ENCODE data around the gene DNAH14.
"Not testable (repeated sequence)": the region's sequence is repeated elsewhere in the genome, so short reads cannot be mapped to it uniquely, and the experiment has no call there.

The DNAH14 gene

DNA sequence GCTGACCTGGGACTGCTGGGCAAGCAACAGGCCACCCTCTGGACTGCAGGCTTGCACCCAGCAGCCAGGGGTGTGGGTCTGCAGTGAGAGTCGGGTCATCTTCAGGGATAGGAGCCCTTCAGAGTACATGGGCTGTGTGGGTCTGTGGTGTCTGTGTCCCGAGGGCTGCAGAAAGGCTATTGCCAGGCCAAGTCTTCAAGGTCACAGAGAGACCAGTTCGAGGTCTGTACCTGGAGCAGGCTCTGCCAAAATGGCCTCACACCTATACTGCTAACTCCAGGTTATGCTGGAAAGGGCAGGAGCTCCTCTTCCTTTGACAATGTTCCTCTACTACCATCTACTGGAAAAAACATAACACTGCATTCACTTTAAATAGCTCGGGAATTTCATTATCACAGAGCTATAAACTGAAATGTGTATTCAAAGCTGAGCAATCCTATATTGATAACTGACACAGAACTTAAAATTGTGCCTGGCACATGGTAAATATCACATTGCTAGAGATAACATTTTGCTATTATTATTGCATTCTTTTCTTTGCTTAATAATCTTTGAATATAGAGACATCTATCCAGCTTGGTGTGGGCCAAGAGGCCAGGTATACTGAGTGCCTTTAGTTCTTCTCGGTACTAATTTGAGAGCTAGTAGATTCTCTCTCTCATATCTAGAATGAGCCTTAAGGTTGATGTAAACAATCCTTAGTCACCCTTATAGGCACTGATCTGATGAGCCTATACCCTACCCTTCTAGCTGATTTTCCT, 6.9 kb upstream of the DNAH14 start:
- peak; percentile 4 for DNase-seq

DNA sequence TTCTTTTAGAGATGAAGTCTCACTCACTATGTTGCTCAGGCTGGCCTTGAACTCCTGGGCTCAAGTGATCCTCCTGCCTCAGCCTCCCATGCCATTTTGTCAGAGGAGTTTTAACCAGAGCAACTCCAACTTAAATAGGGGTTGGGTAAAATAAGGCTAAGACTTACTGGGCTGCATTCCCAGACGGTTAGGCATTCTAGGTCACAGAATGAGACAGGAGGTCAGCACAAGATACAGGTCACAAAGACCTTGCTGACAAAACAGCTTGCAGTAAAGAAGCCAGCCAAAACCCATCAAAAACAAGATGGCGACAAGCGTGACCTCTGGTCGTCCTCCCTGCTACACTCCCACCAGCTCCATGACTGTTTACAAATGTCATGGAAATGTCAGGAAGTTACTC, 5.7 kb upstream of the DNAH14 start:
- no peak for DNase-seq

- not testable (repeated sequence) for DNase-seq
Measured at GRCh38 chr1:224927631-224928030, 1.8 kb upstream of the DNAH14 start.

GRCh38 chr1:224928906-224929305, 569 bp upstream of the DNAH14 start:
- DNase-seq, result no peak

GRCh38 chr1:224931605-224932004, 2.1 kb downstream of the DNAH14 start:
- no peak for DNase-seq

DNA sequence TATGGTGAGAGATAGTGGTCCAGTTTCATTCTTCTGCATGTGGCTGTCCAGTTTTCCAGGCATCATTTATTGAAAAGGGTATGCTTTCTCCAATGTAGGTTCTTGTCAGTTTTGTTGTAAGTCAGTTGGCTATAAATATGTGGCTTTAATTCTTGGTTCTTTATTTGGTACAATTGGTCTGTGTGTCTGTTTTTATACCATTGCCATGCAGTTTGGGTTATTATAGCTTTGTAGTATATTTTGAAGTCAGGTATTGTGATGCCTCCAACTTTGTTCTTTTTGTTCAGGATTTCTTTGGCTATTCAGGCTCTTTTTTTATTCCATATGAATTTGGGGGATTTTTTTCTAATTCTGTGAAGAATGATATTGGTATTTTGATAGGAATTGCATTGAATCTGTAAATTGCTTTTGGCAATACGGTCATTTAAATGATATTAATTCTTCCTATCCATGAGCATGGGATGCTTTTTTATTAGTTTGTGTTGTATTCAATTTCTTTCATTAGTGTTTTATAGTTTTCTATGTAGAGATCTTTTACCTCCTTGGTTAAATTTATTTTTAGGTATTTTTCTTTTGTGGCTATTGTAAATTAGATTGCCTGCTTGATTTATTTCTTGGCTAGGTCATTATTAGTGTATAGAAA, 3.3 kb downstream of the DNAH14 start:
- DNase-seq, result no peak

GRCh38 chr1:224933584-224933983, 4.1 kb downstream of the DNAH14 start:
- no peak for DNase-seq

- DNase-seq, result no peak
Measured at GRCh38 chr1:224938652-224939051, 9.2 kb downstream of the DNAH14 start.

- DNase-seq, result no peak
Measured at GRCh38 chr1:224939844-224940425, 10.5 kb downstream of the DNAH14 start.

GRCh38 chr1:224940735-224941134, 11.3 kb downstream of the DNAH14 start:
- not testable (repeated sequence) for DNase-seq

- DNase-seq, result not testable (repeated sequence)
Measured at GRCh38 chr1:224945651-224946348, 16.3 kb downstream of the DNAH14 start.

DNA sequence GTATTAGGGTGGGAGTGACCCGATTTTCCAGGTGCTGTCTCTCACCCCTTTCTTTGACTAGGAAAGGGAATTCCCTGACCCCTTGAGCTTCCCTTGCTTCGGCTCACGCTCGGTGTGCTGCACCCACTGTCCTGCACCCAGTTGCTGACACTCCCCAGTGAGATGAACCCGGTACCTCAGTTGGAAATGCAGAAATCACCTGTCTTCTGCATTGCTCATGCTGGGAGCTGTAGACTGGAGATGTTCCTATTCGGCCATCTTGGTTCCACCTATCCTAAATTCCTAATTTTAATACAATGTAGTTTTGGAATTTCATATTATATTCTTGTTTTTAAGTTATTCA, 16.8 kb downstream of the DNAH14 start:
- DNase-seq, result not testable (repeated sequence)

DNA sequence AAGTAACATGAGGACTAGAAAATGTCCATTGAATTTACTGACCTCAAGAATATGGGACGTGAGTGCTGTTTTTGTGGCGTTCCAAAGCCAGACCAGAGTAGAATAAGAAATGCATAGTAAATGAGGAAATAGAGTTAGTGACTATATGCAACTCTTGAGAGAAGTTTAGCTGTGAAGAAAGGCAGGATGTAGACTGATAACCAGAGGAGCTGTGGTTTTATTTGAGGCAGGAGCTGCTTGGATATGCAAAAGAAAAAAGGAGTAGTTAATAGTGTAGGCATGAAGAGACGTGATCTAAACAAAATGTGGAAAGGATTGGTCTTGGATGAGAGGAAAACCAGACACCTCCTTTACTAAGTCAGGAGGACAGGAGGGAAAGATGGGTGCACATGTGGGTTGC, 28.2 kb downstream of the DNAH14 start:
- no peak for DNase-seq

DNA sequence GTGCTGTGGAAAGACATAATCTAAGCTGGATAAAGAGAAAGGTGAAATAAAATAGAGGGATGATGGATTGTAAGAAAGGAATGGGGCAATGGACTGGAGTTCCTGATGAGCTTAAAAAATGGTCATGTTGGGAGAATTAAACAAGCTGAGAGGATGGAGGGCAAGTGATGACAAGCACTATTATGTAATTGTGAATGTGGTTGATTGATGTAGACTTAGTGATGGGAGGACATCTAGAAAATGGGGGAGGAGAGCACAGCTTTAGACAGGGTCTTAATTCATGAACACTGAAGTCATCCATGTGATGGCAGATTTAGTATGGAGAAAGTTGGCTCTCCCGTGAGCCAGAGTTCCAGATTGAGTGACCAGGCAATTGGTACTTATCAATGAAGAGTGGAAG, 29.0 kb downstream of the DNAH14 start:
- DNase-seq, result no peak

- no peak for DNase-seq
Measured at GRCh38 chr1:224959115-224959514, 29.6 kb downstream of the DNAH14 start.

DNA sequence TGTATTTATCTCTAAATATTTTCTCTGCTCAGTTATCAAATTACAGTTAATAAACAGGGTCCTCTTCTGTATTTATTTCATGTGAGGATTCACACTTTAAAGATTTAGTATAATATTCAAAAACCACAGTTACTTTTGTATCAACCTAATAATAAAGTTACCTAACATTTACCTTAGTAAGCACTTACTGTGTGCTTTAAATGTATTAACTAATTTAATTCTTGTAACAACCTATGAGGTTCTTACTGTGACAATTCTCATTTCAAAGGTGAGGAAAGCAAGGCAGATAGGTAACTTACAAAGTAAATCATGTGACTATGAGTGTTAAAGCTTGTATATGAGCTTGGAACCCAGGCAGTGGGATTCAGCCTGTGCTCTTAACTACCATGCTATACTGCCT, 30.2 kb downstream of the DNAH14 start:
- no peak for DNase-seq

DNA sequence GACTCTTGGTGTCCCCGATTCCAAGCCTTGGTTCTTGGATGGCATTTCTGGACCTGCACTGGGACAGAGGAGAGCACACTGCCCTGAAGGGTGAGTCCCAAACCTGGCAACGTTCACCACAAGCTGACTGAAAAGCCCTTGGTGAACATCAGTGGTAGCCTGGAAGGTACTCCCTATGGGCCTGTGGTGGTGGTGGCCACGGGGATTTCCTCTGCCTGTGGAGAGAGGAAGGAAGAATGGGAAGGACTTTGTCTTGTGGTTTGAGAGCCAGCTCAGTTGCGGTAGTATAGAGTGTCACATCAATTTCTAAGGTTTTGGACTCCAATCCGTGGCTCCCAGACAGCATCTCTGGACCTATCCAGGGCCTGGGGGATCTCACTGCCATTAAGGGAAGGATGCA, 50.7 kb downstream of the DNAH14 start:
- DNase-seq, result no peak

GRCh38 chr1:224981922-224982354, 52.5 kb downstream of the DNAH14 start:
- DNase-seq, result not testable (repeated sequence)

DNA sequence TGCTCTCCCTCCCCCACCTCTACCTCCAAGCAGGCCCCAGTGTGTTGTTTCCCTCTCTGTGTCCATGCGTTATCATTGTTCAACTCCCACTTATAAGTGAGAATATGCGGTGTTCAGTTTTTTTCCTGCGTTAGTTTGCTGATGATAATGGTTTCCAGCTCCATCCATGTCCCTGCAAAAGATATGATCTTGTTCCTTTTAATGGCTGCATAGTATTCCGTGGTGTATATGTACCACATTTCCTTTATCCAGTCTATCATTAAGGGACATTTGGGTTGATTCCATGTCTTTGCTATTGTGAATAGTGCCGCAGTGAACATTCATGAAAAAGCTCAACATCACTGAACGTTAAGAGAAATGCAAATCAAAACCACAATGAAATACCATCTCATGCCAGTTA, 58.6 kb downstream of the DNAH14 start:
- no peak for DNase-seq

GRCh38 chr1:224989615-224990014, 60.1 kb downstream of the DNAH14 start:
- DNase-seq, result no peak

- not testable (repeated sequence) for DNase-seq
Measured at GRCh38 chr1:224991550-224991949, 62.1 kb downstream of the DNAH14 start.

GRCh38 chr1:224995602-224996001, 66.1 kb downstream of the DNAH14 start:
- DNase-seq, result no peak

DNA sequence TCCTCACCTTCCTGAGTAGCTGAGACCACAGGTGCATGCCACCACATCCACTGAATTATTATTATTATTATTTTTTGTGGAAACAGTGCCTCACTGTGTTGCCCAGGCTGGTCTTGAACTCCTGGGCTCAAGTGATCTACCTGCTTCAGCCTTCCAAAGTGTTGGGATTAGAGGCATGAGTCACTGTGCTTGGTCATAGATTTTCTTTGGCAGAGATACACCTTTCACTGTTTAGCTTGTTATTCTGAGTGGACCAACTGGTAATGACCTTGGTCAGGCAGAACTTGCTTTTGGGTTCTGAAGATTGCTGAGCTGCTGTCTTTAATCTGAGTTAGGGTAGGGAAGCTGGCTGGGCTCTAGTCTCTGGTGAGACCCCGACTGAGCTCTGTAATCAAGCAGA, 66.8 kb downstream of the DNAH14 start:
- no peak for DNase-seq

GRCh38 chr1:224998185-224998584, 68.7 kb downstream of the DNAH14 start:
- no peak for DNase-seq
